ENCODE data around the gene FBXW9.

DNA sequence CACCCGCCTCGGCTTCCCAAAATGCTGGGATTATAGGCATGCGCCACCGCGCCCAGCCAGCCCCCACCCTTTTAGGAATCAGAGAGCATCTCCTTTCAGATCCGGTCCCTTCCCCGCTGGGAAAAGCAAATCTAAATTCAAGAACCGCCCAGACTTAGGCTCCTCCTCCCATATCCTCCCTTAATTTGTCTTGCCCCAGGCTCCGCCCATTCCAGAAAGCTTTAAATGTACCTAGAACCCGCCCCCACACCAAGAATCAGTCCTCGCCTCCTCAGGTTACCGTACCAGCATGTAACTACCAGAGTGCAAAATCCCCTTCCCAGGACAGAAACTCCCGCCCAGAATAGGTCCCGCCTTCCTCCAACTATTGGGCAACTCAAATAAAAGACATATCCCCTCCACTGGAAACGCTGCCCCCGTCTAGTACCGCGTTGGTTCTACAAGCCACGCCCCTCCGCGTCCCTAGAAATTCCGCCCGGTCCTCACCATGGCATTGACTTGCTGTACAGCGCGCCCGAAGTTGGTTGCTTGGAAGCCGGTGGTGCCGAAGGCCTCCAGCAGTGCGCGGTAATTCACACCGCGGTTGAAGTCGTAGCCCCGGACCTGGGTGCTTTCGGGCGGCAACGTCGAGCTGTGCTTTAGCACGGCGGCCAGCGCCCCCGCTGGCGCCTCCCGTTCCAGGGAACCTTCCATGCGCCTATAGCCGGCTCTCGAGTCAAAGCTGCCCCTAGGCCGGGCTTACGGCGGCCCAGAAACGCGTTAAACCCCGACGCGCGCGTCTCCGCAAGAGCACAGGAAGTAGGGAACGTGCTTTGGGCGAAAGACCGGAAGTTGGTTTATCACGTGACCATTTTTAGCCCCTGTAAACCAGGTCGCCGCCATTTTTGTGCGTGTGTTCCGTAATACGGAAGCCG is 15.1 kb downstream of the FBXW9 start, which contains the start of gene DHPS:
- TF ChIP-seq, protein P1, sequence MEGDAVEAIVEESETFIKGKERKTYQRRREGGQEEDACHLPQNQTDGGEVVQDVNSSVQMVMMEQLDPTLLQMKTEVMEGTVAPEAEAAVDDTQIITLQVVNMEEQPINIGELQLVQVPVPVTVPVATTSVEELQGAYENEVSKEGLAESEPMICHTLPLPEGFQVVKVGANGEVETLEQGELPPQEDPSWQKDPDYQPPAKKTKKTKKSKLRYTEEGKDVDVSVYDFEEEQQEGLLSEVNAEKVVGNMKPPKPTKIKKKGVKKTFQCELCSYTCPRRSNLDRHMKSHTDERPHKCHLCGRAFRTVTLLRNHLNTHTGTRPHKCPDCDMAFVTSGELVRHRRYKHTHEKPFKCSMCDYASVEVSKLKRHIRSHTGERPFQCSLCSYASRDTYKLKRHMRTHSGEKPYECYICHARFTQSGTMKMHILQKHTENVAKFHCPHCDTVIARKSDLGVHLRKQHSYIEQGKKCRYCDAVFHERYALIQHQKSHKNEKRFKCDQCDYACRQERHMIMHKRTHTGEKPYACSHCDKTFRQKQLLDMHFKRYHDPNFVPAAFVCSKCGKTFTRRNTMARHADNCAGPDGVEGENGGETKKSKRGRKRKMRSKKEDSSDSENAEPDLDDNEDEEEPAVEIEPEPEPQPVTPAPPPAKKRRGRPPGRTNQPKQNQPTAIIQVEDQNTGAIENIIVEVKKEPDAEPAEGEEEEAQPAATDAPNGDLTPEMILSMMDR (IDR thresholded peaks at IDR 0.05): peak in 1 of 6 experiments; percentile 3
- TF ChIP-seq POLR2A (IDR thresholded peaks at IDR 0.05): peak; percentile 40 to 49
